Cardiac fibroblast (primary cell): ENCODE data around the gene CXCR4.

Experiments
- DNase-seq, 2 donors: peaks; one replicate each; pipeline versions ENCODE4 v3.0.0 to v3.0.0-alpha.2; 2010; ENCODE audit warnings: low read depth in 2 of 2
- H3K4me3 ChIP-seq, 2 donors: replicated peaks in 1 of 2; 1 replicate in 1 of 2; 2 replicates in 1 of 2; pipeline ENCODE4 v1.5.1; 2011; ENCODE audit warnings: low read depth in 2 of 2, low read length in 2 of 2, mild to moderate bottlenecking in 2 of 2, moderate library complexity in 1 of 2
- TF ChIP-seq, protein P1 (sequence below): IDR thresholded peaks from one replicate; pipeline ENCODE4 v1.5.1; 2011; ENCODE audit warnings: low read depth, mild to moderate bottlenecking, low read length, inconsistent platforms

The CXCR4 gene

DNA sequence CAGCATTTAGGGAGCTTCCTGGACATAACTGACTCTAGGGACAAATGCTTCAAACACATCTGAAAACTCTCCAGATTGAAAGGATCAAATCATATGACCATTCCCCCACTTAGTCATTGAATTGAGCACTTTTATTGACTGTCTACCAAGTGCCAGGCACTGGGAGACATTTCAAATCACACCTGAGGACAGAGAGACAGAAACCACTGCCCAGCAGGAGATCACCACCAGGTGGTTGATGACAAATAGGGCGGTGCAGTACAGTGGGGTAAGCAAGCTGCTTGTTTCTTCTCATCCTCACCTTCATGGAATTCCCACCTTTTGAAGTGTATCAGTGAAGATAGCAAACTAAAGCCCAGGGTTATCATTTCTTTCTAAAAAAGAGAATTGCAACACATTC lies 19.0 kb upstream of the CXCR4 start:
- DNase-seq: no peak
- TF ChIP-seq, protein P1, sequence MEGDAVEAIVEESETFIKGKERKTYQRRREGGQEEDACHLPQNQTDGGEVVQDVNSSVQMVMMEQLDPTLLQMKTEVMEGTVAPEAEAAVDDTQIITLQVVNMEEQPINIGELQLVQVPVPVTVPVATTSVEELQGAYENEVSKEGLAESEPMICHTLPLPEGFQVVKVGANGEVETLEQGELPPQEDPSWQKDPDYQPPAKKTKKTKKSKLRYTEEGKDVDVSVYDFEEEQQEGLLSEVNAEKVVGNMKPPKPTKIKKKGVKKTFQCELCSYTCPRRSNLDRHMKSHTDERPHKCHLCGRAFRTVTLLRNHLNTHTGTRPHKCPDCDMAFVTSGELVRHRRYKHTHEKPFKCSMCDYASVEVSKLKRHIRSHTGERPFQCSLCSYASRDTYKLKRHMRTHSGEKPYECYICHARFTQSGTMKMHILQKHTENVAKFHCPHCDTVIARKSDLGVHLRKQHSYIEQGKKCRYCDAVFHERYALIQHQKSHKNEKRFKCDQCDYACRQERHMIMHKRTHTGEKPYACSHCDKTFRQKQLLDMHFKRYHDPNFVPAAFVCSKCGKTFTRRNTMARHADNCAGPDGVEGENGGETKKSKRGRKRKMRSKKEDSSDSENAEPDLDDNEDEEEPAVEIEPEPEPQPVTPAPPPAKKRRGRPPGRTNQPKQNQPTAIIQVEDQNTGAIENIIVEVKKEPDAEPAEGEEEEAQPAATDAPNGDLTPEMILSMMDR: no peak
- no peak overlapping the region for H3K4me3 ChIP-seq

DNA sequence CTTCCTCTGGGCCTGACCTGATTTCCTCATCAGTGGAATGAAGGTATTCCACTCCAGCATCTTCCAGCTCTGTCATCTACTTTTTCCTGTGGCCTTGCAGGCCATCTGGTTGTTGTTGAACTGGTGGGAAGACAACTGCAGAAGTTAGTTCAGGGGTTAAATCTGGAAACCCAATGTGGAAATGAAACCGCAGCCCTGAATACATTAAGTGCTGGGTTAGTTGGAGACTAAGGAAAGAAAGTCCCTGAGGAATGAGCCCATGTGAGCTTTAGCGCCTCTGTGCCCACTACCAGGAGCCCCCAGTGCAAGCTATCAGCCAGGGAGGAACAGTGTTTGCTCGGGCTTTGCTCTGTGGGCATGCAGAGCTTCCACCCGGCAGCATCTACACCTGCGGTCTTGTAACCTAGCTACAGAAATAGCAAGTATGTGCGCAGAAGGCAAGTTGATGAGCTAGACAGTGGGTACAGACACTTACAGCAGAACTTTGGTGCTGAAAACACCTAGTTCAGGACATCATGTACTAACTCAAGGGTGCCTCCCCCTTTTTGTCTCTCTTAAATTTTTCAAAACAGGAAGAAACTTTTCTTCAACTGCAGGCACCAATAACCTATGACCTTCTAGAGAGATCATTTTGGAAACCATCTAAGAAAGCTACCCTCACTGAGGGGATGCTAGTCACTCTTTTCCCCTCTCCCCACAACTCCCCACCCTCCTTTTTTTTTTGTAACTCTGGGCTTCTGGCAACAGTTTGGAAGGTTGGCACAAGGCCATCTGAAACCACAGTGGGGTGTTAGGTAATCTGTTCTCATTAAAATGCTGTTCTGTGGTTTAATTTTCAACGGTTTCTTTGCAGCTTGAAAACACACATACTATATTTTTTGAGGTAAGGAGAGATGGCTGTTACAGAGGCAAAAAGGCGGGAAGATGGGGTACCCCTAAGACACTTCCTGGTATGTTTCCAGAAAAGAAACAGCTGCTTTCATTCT lies 18.3 kb upstream of the CXCR4 start:
- no peak for DNase-seq
- H3K4me3 ChIP-seq: no peak overlapping the region
- TF ChIP-seq, protein P1: no peak

DNA sequence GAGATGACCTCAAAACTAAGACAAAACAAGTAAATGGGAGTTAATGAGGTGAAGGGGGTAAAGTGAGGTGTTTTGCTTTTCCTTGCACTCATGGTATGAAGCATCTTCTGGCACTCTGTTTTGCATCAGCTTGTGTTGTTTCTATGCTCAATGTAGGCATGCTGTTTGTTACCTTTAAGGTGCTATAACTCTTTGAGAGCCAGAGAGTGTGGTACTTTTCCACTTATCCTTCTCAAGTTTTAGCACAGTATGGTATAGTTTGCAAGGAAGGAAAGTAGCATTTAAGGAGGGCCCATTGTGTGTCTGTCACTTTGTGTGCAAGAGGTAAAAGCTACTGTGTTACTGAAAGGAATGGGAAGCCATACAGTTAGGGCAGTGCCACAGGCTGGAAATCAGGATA lies 17.5 kb upstream of the CXCR4 start:
- DNase-seq: no peak
- no peak overlapping the region for H3K4me3 ChIP-seq
- TF ChIP-seq, protein P1: no peak

DNA sequence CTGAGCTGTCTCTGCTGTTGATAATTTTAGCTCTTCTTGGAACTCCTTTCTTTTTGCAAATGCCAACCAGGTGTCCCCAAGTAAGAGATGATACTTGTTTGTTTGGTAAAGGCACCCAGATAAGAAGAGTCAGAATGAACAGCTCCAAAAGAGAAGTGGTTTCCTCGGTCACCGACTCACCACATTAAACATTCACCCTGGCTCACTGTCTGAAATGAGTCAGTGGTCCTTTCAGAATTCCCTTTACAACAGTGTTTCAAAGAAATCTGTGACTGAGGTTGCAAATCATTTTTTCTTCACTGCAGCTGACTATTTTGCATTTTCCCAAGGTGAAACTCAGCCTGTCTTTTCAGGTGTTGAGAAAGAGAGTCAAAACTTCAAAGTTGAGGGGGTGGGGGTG lies 16.2 kb upstream of the CXCR4 start:
- no peak overlapping the region for H3K4me3 ChIP-seq
- DNase-seq: no peak
- TF ChIP-seq, protein P1: no peak

DNA sequence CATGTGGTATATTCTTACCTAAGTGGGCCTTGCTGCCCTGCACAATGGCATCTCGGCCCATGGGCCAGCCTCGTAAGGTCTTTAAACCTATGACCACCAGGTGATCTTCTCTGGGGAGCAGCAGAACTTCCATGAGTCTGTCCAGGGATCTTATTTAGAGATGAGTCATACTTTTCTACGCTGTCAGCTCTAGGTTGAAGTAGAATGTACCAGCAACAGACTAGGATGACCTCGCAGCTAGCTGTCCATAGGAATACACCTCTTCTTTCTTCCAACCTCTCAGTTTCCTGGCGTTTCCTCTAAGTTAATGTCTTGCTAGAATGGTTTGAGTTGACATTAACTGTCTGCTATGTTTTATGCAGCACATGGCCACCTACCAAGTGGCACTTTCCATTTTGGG lies 15.6 kb upstream of the CXCR4 start:
- TF ChIP-seq, protein P1: no peak
- H3K4me3 ChIP-seq: no peak overlapping the region
- no peak for DNase-seq

DNA sequence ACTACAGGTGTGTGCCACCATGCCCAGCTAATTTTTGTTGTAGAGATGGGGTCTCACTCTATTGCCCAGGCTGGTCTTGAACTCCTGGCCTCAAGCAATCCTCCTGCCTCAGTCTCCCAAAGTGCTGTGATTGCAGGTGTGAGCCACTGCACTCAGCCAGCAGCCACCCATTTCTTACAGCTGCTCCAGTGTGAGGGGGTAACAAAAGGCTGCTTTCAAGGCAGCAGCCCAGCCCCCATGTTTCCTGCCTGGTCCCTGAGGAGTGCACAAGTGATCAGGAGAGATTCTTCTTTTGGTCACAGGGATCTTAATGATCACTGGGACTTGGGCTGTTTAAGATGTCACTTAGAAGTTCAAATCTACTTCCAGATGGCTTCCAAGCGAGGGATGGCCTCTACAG lies 15.2 kb upstream of the CXCR4 start:
- TF ChIP-seq, protein P1: no peak
- H3K4me3 ChIP-seq: no peak overlapping the region
- DNase-seq: no peak
